ENCODE measurements around the gene TMPRSS4. TPM values are rescaled to one million over a fixed set of nuclear protein-coding genes. Genes with fewer than 3 reads are reported as not detected.

The TMPRSS4 gene
- total and polyA plus RNA-seq, 2 experiments from 2014 or later: 0.10 to 0.58 TPM

DNA sequence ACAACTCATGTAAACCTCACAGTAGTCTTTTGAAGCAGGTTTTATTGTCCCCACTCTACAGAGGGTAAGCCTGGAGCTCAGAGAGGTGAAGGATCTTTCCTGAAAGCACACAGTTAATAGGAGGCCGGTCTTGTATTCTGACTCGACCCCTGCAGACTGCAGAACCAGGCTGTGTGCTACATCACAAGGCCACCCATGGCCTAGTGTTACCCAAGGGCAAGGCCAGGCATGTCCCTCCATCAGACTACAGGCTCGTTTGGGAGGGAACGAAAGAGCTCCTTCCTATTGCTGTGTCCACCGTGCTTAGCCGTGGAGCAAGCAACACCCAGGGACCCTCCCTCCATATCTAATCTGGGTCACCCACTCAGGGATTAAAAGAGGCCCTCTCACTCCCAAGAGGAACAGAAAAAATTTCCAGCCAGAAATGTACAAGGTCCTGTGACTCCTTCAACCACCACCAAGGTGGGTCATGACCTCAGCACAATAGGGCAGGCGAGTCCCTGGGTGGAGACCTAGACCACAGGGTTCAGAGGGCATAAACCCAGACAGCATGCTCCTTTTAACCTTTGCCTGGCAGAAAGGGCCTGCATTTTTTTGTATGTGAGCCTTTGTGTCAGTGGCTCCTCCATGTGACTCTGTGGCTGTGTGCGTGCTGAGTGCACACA is 16.2 kb downstream of the TMPRSS4 start:
- Mint-ChIP-seq H3K4me3 (no peak overlapping the region), H3K36me3 (ENCODE audit: low read depth) (no peaks in the 10 kb centered on the region; the same call in 2 of the 3 replicates), H3K4me1 (peaks cover 3% of the 10 kb centered on the region), H3K9me3 (peaks cover 4% of the 10 kb centered on the region; the same call in 2 of the 3 replicates), H3K27me3 (ENCODE audit: insufficient read depth, low read depth, poor library complexity) (peaks cover 6% of the 10 kb centered on the region), H3K27ac (no peak overlapping the region)
- Histone ChIP-seq H3K4me3 (no peak overlapping the region), H3K4me1 (ENCODE audit: insufficient read depth) (no peaks in the 10 kb centered on the region), H3K4me2 (no peak overlapping the region), H4K20me1 (replicated peaks; ENCODE audit: insufficient read depth) (no peaks in the 10 kb centered on the region), H3K36me3 (ENCODE audit: insufficient read depth) (no peaks in the 10 kb centered on the region), H3K9me2 (ENCODE audit: insufficient read depth) (no peaks in the 10 kb centered on the region), H3K27ac (ENCODE audit: low read depth) (no peak overlapping the region), H3K79me2 (replicated peaks; ENCODE audit: insufficient read depth) (no peaks in the 10 kb centered on the region), H3K27me3 (ENCODE audit: insufficient read depth) (no peaks in the 10 kb centered on the region), H2AFZ (peak overlapping the region; percentile 3; the same call in 1 of the 2 replicates), H3F3A (replicated peaks; ENCODE audit: low read depth) (no peaks in the 10 kb centered on the region)
- DNase-seq (ENCODE audit: low spot score) (no peak), ATAC-seq (no peak)
- TF ChIP-seq CREB1 (CRISPR knock-in tag; IDR thresholded peaks at IDR 0.05; ENCODE audit: low read depth) (no peak), POLR2AphosphoS5 (IDR thresholded peaks at IDR 0.05; ENCODE audit: low read depth) (no peak), EZH2phosphoT487 (IDR thresholded peaks at IDR 0.05; ENCODE audit: unreplicated experiment) (no peak), STAT1 (IDR thresholded peaks at IDR 0.05; ENCODE audit: unreplicated experiment) (no peak), JUNB (IDR thresholded peaks at IDR 0.05; ENCODE audit: unreplicated experiment) (no peak), NANOG (IDR thresholded peaks at IDR 0.05; ENCODE audit: borderline replicate concordance) (no peak), ZNF331 (CRISPR knock-in tag; IDR thresholded peaks at IDR 0.05; ENCODE audit: low read depth) (no peak), ZNF114 (CRISPR knock-in tag; IDR thresholded peaks at IDR 0.05) (no peak), EZH2 (IDR thresholded peaks at IDR 0.05; ENCODE audit: low read depth, unreplicated experiment) (no peak)
- TF ChIP-seq, protein P1, sequence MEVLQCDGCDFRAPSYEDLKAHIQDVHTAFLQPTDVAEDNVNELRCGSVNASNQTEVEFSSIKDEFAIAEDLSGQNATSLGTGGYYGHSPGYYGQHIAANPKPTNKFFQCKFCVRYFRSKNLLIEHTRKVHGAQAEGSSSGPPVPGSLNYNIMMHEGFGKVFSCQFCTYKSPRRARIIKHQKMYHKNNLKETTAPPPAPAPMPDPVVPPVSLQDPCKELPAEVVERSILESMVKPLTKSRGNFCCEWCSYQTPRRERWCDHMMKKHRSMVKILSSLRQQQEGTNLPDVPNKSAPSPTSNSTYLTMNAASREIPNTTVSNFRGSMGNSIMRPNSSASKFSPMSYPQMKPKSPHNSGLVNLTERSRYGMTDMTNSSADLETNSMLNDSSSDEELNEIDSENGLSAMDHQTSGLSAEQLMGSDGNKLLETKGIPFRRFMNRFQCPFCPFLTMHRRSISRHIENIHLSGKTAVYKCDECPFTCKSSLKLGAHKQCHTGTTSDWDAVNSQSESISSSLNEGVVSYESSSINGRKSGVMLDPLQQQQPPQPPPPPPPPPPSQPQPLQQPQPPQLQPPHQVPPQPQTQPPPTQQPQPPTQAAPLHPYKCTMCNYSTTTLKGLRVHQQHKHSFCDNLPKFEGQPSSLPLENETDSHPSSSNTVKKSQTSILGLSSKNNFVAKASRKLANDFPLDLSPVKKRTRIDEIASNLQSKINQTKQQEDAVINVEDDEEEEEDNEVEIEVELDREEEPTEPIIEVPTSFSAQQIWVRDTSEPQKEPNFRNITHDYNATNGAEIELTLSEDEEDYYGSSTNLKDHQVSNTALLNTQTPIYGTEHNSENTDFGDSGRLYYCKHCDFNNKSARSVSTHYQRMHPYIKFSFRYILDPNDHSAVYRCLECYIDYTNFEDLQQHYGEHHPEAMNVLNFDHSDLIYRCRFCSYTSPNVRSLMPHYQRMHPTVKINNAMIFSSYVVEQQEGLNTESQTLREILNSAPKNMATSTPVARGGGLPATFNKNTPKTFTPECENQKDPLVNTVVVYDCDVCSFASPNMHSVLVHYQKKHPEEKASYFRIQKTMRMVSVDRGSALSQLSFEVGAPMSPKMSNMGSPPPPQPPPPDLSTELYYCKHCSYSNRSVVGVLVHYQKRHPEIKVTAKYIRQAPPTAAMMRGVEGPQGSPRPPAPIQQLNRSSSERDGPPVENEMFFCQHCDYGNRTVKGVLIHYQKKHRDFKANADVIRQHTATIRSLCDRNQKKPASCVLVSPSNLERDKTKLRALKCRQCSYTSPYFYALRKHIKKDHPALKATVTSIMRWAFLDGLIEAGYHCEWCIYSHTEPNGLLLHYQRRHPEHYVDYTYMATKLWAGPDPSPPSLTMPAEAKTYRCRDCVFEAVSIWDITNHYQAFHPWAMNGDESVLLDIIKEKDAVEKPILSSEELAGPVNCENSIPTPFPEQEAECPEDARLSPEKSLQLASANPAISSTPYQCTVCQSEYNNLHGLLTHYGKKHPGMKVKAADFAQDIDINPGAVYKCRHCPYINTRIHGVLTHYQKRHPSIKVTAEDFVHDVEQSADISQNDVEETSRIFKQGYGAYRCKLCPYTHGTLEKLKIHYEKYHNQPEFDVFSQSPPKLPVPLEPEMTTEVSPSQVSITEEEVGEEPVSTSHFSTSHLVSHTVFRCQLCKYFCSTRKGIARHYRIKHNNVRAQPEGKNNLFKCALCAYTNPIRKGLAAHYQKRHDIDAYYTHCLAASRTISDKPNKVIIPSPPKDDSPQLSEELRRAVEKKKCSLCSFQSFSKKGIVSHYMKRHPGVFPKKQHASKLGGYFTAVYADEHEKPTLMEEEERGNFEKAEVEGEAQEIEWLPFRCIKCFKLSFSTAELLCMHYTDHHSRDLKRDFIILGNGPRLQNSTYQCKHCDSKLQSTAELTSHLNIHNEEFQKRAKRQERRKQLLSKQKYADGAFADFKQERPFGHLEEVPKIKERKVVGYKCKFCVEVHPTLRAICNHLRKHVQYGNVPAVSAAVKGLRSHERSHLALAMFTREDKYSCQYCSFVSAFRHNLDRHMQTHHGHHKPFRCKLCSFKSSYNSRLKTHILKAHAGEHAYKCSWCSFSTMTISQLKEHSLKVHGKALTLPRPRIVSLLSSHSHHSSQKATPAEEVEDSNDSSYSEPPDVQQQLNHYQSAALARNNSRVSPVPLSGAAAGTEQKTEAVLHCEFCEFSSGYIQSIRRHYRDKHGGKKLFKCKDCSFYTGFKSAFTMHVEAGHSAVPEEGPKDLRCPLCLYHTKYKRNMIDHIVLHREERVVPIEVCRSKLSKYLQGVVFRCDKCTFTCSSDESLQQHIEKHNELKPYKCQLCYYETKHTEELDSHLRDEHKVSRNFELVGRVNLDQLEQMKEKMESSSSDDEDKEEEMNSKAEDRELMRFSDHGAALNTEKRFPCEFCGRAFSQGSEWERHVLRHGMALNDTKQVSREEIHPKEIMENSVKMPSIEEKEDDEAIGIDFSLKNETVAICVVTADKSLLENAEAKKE (CRISPR knock-in tag; IDR thresholded peaks at IDR 0.05): no peak
- TF ChIP-seq, protein P2, sequence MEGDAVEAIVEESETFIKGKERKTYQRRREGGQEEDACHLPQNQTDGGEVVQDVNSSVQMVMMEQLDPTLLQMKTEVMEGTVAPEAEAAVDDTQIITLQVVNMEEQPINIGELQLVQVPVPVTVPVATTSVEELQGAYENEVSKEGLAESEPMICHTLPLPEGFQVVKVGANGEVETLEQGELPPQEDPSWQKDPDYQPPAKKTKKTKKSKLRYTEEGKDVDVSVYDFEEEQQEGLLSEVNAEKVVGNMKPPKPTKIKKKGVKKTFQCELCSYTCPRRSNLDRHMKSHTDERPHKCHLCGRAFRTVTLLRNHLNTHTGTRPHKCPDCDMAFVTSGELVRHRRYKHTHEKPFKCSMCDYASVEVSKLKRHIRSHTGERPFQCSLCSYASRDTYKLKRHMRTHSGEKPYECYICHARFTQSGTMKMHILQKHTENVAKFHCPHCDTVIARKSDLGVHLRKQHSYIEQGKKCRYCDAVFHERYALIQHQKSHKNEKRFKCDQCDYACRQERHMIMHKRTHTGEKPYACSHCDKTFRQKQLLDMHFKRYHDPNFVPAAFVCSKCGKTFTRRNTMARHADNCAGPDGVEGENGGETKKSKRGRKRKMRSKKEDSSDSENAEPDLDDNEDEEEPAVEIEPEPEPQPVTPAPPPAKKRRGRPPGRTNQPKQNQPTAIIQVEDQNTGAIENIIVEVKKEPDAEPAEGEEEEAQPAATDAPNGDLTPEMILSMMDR (conservative IDR thresholded peaks at IDR 0.05; ENCODE audit: low read depth in 2 of 2): no peak
